HG02852 (cell line): Measurements from ENCODE around the gene ARHGAP18.

ENCODE experiments used
- ATAC-seq: cut with Tn5 transposase; IDR thresholded peaks from one replicate; pipeline ENCODE4 v1.9.1; 2021; ENCODE audit warnings: mild to moderate bottlenecking, moderate library complexity; ENCODE audit not compliant: unreplicated experiment

Gene ARHGAP18

GRCh38 chr6:129623008-129623732, 86.8 kb downstream of the ARHGAP18 start:
- peak; percentile 66 for ATAC-seq

- ATAC-seq = no peak
Observed at GRCh38 chr6:129621252-129621651, 88.7 kb downstream of the ARHGAP18 start.

- no peak for ATAC-seq
Observed at GRCh38 chr6:129620234-129620610, 89.8 kb downstream of the ARHGAP18 start.

GRCh38 chr6:129619579-129620233, 90.3 kb downstream of the ARHGAP18 start:
- no peak for ATAC-seq

- no peak for ATAC-seq
Observed at GRCh38 chr6:129617986-129618385, 92.0 kb downstream of the ARHGAP18 start.

- ATAC-seq = no peak
Observed at GRCh38 chr6:129615496-129615895, 94.5 kb downstream of the ARHGAP18 start.

GRCh38 chr6:129615020-129615419, 95.0 kb downstream of the ARHGAP18 start:
- no peak for ATAC-seq

GRCh38 chr6:129614464-129614863, 95.5 kb downstream of the ARHGAP18 start:
- no peak for ATAC-seq

- ATAC-seq = no peak
Observed at GRCh38 chr6:129612440-129612839, 97.5 kb downstream of the ARHGAP18 start.

GRCh38 chr6:129609635-129610034, 100.3 kb downstream of the ARHGAP18 start:
- ATAC-seq = no peak

GRCh38 chr6:129608886-129609537, 101.0 kb downstream of the ARHGAP18 start:
- ATAC-seq = no peak

GRCh38 chr6:129607581-129608186, 102.3 kb downstream of the ARHGAP18 start:
- ATAC-seq = no peak

GRCh38 chr6:129606664-129607063, 103.3 kb downstream of the ARHGAP18 start:
- ATAC-seq = peak; percentile 91

- no peak for ATAC-seq
Observed at GRCh38 chr6:129605967-129606366, 104.0 kb downstream of the ARHGAP18 start.

GRCh38 chr6:129605095-129605494, 104.9 kb downstream of the ARHGAP18 start:
- no peak for ATAC-seq

GRCh38 chr6:129604321-129604720, 105.7 kb downstream of the ARHGAP18 start:
- no peak for ATAC-seq

- no peak for ATAC-seq
Observed at GRCh38 chr6:129603741-129604140, 106.2 kb downstream of the ARHGAP18 start.

- no peak for ATAC-seq
Observed at GRCh38 chr6:129601323-129601722, 108.7 kb downstream of the ARHGAP18 start.

GRCh38 chr6:129599467-129599866, 110.5 kb downstream of the ARHGAP18 start:
- no peak for ATAC-seq

GRCh38 chr6:129598244-129599187, 111.5 kb downstream of the ARHGAP18 start:
- ATAC-seq = peak; percentile 71
